Epithelial cell of prostate (primary cell): ENCODE results near the gene MRM3.
"Not testable (repeated sequence)": the region's sequence is repeated elsewhere in the genome, so short reads cannot be mapped to it uniquely, and the experiment has no call there.

Source experiments
- DNase-seq: peaks from one replicate; pipeline ENCODE4 v3.0.0-alpha.2; 2011; ENCODE audit warnings: low read depth, low spot score
- H3K27ac ChIP-seq: fragments of 450-650 bp; 2 replicates; pipeline ENCODE4 v1.5.1; 2017; ENCODE audit warnings: mild to moderate bottlenecking

The MRM3 gene

GRCh38 chr17:781805-782731, at the start of gene MRM3, which contains the start of gene GLOD4:
Gene MRM3 (plus strand): TSS chr17:782353. CDS start chr17:782379, 26 bp downstream.
Gene GLOD4 (minus strand): TSS chr17:782280. CDS start chr17:782255, 25 bp downstream.
- H3K27ac ChIP-seq: peak within 1 kb of the TSS; percentile 65
- no peak for DNase-seq

- DNase-seq: no peak
- peak overlapping the region; percentile 98 for H3K27ac ChIP-seq
Measured at GRCh38 chr17:732902-733720, 49.0 kb upstream of the MRM3 start.

- peak overlapping the region; percentile 98 for H3K27ac ChIP-seq
- no peak for DNase-seq
Measured at GRCh38 chr17:733743-734142, 48.4 kb upstream of the MRM3 start.

GRCh38 chr17:737561-738113, 44.5 kb upstream of the MRM3 start:
- peak; percentile 66 for DNase-seq
- peak overlapping the region; percentile 32 for H3K27ac ChIP-seq

GRCh38 chr17:740240-741017, 41.7 kb upstream of the MRM3 start:
- H3K27ac ChIP-seq: no peak overlapping the region

GRCh38 chr17:742147-742793, 39.9 kb upstream of the MRM3 start:
- no peak for DNase-seq
- H3K27ac ChIP-seq: no peak overlapping the region

More at GRCh38 chr17:740240-741017, 41.7 kb upstream of the MRM3 start:
- DNase-seq: no peak

GRCh38 chr17:743139-743538, 39.0 kb upstream of the MRM3 start:
- H3K27ac ChIP-seq: no peak overlapping the region
- DNase-seq: no peak

GRCh38 chr17:744937-745336, 37.2 kb upstream of the MRM3 start:
- no peak for DNase-seq

GRCh38 chr17:745406-745805, 36.7 kb upstream of the MRM3 start:
- no peak for DNase-seq
- H3K27ac ChIP-seq: no peak overlapping the region

More at GRCh38 chr17:744937-745336, 37.2 kb upstream of the MRM3 start:
- no peak overlapping the region for H3K27ac ChIP-seq

- H3K27ac ChIP-seq: no peak overlapping the region
- no peak for DNase-seq
Measured at GRCh38 chr17:746181-746580, 36.0 kb upstream of the MRM3 start.

- DNase-seq: no peak
- H3K27ac ChIP-seq: no peak overlapping the region
Measured at GRCh38 chr17:746783-747629, 35.1 kb upstream of the MRM3 start.

GRCh38 chr17:748604-749003, 33.5 kb upstream of the MRM3 start:
- not testable (repeated sequence) for H3K27ac ChIP-seq, DNase-seq

- DNase-seq, H3K27ac ChIP-seq: not testable (repeated sequence)
Measured at GRCh38 chr17:749359-749758, 32.8 kb upstream of the MRM3 start.

- DNase-seq: no peak
Measured at GRCh38 chr17:750431-751037, 31.6 kb upstream of the MRM3 start.

GRCh38 chr17:751269-752001, 30.7 kb upstream of the MRM3 start:
- no peak for DNase-seq
- peak overlapping the region; percentile 9 for H3K27ac ChIP-seq

More at GRCh38 chr17:750431-751037, 31.6 kb upstream of the MRM3 start:
- no peak overlapping the region for H3K27ac ChIP-seq

- no peak for DNase-seq
- peak within 1 kb of the TSS; percentile 9 for H3K27ac ChIP-seq
Measured at GRCh38 chr17:752002-752619, 30.0 kb upstream of the MRM3 start, which contains the start of gene GEMIN4. Gene GEMIN4 (minus strand): TSS chr17:752264. CDS start chr17:752142, 122 bp downstream.
